ENCODE measurements around the gene CAPN5.

CAPN5 gene

GRCh38 chr11:77114089-77114463 is 47.3 kb downstream of the CAPN5 start:
- no peak for DNase-seq (ENCODE audit: extremely low read depth in 1 of 2, low read depth in 1 of 2)

- DNase-seq (ENCODE audit: extremely low read depth in 1 of 2, low read depth in 1 of 2): no peak
These were observed 48.4 kb downstream of the CAPN5 start for GRCh38 chr11:77115181-77115611.

- DNase-seq (ENCODE audit: extremely low read depth in 1 of 2, low read depth in 1 of 2): no peak
These were observed 49.2 kb downstream of the CAPN5 start for GRCh38 chr11:77115956-77116355.

GRCh38 chr11:77117492-77117891 is 50.7 kb downstream of the CAPN5 start:
- DNase-seq (ENCODE audit: extremely low read depth in 1 of 2, low read depth in 1 of 2): no peak

- DNase-seq (ENCODE audit: extremely low read depth in 1 of 2, low read depth in 1 of 2): no peak
These were observed 51.3 kb downstream of the CAPN5 start for GRCh38 chr11:77118086-77118485.

GRCh38 chr11:77118971-77119370 is 52.2 kb downstream of the CAPN5 start:
- DNase-seq (ENCODE audit: extremely low read depth in 1 of 2, low read depth in 1 of 2): no peak

- DNase-seq (ENCODE audit: extremely low read depth in 1 of 2, low read depth in 1 of 2): no peak
These were observed 52.8 kb downstream of the CAPN5 start for GRCh38 chr11:77119531-77119936.

- no peak for DNase-seq (ENCODE audit: extremely low read depth in 1 of 2, low read depth in 1 of 2)
These were observed 53.8 kb downstream of the CAPN5 start for GRCh38 chr11:77120571-77120970.

GRCh38 chr11:77121096-77121640 is 54.4 kb downstream of the CAPN5 start:
- no peak for DNase-seq (ENCODE audit: extremely low read depth in 1 of 2, low read depth in 1 of 2)

GRCh38 chr11:77121876-77122575 is 55.3 kb downstream of the CAPN5 start:
- no peak for DNase-seq (ENCODE audit: extremely low read depth in 1 of 2, low read depth in 1 of 2)

- DNase-seq (ENCODE audit: extremely low read depth in 1 of 2, low read depth in 1 of 2): no peak
These were observed 55.9 kb downstream of the CAPN5 start for GRCh38 chr11:77122576-77123212.

- DNase-seq (ENCODE audit: extremely low read depth in 1 of 2, low read depth in 1 of 2): no peak
These were observed 56.8 kb downstream of the CAPN5 start for GRCh38 chr11:77123591-77123990.

GRCh38 chr11:77124041-77124440 is 57.3 kb downstream of the CAPN5 start:
- no peak for DNase-seq (ENCODE audit: extremely low read depth in 1 of 2, low read depth in 1 of 2)

- no peak for DNase-seq (ENCODE audit: extremely low read depth in 1 of 2, low read depth in 1 of 2)
These were observed 57.7 kb downstream of the CAPN5 start for GRCh38 chr11:77124488-77124887.

- DNase-seq (ENCODE audit: extremely low read depth in 1 of 2, low read depth in 1 of 2): no peak
These were observed 58.4 kb downstream of the CAPN5 start for GRCh38 chr11:77125191-77125590.

GRCh38 chr11:77125695-77126094 is 58.9 kb downstream of the CAPN5 start:
- no peak for DNase-seq (ENCODE audit: extremely low read depth in 1 of 2, low read depth in 1 of 2)

GRCh38 chr11:77126156-77126775 is 59.5 kb downstream of the CAPN5 start:
- DNase-seq (ENCODE audit: extremely low read depth in 1 of 2, low read depth in 1 of 2): no peak

- DNase-seq (ENCODE audit: extremely low read depth in 1 of 2, low read depth in 1 of 2): no peak
These were observed 60.1 kb downstream of the CAPN5 start for GRCh38 chr11:77126861-77127234.

GRCh38 chr11:77127235-77127911 is 60.6 kb downstream of the CAPN5 start:
- peak; percentile 15 to 19 for DNase-seq (ENCODE audit: extremely low read depth in 1 of 2, low read depth in 1 of 2)

GRCh38 chr11:77127920-77128691 is 61.3 kb downstream of the CAPN5 start, which contains the start of gene MYO7A:
TSS of gene MYO7A (plus strand) at chr11:77128246. CDS start at chr11:77130635, 2,389 bp downstream.
- no peak for DNase-seq (ENCODE audit: extremely low read depth in 1 of 2, low read depth in 1 of 2)

Measured in stimulated activated CD8-positive, alpha-beta memory T cell treated with anti-CD3 and anti-CD28 coated beads, Interleukin-7, amount 100 ng/mL, for 48 hours (primary cell).